GM19328 (cell line): ENCODE measurements around the gene GSTM4.

Experiments used
- ATAC-seq: cut with Tn5 transposase; IDR thresholded peaks from one replicate; pipeline ENCODE4 v1.9.1; 2021; ENCODE audit warnings: mild to moderate bottlenecking, moderate library complexity; ENCODE audit not compliant: unreplicated experiment

The GSTM4 gene

DNA sequence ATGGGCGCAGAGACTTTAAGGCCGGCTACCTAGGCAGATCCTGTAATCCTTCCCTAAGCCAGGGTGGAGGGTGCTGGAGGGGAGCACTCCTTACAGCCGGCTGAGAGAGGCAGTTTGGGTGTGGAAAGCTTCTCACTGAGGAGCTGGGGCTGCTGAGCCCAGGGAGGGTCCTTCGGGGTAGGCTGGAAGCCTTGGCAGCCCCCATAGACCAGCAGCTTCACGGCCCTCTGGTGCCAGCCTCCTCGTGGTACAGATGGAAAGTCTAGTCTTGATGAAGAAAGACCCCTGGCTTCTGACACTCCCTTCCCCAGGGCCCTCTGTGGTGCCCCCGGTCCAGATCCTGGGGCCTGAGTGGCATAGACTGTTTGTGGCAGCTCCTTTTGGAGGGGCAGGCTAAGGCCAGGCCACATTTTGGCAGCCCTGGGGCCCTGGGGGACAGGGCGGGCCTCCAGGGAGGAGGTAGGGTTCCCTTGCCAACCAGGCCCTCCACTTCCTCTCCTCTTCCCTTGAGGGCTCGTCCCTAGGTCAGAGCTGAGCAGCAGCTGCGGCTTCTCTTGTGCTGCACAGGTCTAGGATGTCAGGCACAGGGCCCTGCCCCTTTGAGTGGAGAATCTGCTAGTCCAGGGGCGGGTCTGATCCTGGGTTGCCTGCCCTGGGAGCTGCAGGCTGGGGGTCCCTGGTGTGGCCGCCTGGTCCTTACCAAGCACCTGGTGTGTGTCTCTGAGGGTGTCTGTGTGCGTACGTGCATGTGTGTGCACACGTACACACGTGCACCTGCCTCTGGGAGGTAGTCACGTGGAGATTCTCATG, 31.5 kb upstream of the GSTM4 start:
- ATAC-seq = no peak

DNA sequence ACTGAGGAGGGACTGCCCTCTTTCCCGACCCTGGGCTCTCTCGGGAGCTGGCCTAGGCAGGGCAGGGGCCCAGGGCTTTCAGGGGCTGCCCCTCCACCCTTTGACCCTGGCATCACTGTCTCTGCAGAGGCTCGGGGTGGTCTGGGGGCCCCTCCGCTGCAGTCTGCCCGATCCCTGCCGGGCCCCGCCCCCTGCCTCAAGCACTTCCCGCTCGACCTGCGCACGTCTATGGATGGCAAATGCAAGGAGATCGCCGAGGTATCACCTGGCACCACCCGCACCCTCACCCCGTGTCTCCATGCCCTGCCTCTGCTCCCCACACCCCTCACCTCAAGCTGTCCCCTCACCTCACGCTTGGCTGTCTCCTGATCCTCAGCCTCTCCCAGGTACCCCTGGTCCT, 30.7 kb upstream of the GSTM4 start:
- ATAC-seq = no peak

DNA sequence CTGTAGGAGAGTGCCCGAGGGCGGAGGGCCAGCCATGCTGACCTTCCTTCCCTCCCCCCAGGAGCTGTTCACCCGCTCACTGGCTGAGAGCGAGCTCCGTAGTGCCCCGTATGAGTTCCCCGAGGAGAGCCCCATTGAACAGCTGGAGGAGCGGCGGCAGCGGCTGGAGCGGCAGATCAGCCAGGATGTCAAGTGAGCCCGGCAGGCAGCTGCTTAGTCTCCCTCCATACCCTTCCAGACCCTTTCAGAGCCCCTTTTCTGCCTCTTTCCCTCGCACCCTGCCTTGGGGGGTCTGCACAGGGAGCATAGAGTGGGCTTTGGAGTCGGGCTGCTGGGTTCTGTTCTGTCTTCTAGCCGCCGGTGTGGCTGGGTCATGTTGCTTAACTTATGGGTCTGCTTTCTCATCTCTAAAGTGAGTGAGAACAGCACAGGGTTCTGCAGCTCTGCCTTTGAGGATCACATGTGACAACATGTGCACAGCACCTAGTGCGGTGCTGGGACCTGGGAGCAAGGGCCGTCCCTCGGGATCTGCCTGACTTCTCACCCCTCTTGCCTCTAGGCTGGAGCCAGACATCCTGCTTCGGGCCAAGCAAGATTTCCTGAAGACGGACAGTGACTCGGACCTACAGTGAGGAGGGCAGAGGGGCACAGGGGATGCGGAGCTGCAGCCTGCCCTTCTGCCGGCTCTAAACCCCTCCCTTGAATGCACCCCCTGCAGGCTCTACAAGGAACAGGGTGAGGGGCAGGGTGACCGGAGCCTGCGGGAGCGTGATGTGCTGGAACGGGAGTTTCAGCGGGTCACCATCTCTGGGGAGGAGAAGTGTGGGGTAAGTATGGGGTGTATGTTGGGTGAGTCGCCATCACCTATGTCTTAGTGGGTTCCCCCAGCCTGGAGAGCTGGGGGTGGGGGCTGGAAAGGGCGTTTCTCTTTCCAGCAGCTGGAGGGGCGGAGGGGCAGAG, 30.0 kb upstream of the GSTM4 start:
- ATAC-seq = no peak

DNA sequence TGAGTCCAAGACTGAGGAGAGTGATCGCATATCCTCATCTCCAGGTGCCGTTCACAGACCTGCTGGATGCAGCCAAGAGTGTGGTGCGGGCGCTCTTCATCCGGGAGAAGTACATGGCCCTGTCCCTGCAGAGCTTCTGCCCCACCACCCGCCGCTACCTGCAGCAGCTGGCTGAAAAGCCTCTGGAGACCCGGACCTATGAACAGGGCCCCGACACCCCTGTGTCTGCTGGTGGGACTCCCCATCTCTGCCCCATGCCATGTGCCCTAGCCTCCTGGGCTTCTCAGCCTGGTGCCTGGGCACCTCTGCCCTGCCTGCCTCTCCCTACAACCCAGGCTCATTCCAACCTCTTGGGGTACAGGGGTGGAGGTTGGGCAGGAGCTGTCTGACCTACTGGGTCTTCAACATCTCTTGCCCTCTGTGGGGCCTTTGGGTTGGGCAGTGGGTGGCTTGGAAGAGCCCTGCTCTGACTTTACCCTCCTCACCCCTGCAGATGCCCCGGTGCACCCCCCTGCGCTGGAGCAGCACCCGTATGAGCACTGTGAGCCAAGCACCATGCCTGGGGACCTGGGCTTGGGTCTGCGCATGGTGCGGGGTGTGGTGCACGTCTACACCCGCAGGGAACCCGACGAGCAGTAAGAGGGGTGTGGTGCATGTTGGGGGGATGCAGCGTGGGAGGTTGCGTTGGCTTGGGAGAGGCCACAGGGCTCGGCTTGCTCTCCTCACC, 29.1 kb upstream of the GSTM4 start:
- ATAC-seq = no peak

DNA sequence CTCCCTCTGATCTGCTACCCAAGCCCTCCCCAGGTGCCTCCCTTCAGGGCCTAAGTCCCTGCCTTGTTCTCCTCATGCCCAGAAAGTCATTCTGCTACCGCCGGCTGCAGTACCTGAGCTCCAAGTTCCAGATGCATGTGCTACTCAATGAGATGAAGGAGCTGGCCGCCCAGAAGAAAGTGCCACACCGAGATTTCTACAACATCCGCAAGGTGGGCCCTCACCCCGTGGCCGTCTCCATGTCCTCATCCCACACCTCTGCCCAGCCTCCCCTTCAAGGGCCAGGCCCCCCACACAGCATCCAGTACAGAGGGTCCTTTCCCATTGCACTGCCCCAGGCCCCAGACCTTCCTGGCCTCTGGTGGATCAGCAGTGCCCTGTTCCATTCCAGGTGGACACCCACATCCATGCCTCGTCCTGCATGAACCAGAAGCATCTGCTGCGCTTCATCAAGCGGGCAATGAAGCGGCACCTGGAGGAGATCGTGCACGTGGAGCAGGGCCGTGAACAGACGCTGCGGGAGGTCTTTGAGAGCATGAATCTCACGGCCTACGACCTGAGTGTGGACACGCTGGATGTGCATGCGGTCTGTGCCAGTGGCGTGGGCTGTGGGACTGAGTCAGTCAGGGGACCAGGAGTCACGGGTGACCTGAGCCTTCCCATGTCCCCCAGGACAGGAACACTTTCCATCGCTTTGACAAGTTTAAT, 28.1 kb upstream of the GSTM4 start:
- no peak for ATAC-seq

DNA sequence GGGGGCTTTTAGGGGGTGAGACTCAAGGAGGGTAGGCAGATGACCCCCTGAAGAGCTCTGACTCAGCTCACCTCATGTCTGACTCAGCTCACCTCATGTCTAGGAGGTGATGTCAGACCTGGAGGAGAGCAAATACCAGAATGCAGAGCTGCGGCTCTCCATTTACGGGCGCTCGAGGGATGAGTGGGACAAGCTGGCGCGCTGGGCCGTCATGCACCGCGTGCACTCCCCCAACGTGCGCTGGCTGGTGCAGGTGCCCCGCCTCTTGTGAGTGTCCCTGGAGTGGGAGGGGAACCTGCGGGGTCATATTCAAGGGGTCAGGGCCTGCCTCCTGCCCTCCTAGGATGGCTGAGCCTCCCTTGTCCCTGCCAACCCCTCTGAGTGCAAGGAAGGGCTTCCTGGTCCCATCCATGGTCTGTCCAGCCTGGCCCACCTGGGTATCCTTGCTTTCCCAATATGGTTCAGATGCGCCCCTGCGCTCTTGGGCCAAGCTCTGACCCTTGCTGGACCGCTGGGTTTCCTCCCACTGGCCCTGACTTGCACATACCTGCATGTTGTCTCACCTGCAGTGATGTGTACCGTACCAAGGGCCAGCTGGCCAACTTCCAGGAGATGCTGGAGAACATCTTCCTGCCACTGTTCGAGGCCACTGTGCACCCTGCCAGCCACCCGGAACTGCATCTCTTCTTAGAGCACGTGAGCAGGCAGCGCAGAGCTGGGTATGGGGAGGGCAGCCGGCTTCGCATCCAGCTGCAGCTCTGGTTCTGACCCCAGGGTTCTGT, 27.2 kb upstream of the GSTM4 start:
- ATAC-seq = no peak

DNA sequence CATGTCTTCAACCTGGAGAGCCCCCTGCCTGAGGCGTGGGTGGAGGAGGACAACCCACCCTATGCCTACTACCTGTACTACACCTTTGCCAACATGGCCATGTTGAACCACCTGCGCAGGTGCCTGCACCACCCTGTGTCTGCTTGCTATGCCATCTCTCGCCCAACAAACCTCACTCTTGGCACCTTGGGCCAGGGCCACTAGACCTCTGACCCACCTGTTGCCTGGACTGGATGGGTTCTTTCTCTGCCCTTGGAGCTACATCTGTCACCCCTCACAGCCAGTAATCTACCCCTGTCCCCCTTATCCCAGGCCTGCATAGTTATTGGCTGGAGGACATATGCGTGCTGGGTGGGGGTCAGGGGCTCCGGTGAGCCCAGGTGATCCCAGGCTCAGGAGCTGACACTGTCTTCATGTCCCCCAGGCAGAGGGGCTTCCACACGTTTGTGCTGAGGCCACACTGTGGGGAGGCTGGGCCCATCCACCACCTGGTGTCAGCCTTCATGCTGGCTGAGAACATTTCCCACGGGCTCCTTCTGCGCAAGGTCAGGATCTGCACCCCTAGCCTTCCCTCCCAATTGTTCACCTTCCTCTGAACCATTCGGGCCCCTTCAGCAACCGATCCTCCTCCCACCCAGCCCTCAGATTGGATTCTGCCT, 26.4 kb upstream of the GSTM4 start:
- ATAC-seq = no peak

DNA sequence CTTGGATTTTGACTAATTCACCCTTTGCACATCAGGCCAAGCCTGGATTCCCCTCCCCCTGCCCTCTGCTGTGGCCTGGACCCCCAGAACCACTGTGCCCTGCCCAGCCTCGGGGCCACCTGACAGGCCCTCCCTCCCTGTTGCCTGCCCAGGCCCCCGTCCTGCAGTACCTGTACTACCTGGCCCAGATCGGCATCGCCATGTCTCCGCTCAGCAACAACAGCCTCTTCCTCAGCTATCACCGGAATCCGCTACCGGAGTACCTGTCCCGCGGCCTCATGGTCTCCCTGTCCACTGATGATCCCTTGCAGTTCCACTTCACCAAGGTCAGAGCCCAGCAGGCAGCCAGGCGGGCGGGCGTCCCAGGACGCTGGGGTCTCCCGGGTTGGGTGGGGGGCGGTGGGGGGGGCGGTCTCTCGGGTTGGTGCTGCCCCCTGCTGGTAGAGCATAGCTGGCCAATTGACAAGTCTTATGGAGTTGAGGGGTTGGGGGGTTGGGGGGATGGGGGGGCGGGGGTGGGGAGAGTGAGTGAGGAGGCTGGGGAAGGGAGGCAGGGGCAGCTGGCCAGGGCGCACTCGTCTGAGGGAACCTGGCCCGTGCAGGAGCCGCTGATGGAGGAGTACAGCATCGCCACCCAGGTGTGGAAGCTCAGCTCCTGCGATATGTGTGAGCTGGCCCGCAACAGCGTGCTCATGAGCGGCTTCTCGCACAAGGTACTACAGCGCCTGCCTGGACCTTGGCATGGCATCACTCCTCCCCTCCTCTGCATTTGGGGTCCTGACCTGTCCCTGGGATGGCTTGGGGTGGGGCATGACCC, 25.6 kb upstream of the GSTM4 start:
- ATAC-seq = no peak

DNA sequence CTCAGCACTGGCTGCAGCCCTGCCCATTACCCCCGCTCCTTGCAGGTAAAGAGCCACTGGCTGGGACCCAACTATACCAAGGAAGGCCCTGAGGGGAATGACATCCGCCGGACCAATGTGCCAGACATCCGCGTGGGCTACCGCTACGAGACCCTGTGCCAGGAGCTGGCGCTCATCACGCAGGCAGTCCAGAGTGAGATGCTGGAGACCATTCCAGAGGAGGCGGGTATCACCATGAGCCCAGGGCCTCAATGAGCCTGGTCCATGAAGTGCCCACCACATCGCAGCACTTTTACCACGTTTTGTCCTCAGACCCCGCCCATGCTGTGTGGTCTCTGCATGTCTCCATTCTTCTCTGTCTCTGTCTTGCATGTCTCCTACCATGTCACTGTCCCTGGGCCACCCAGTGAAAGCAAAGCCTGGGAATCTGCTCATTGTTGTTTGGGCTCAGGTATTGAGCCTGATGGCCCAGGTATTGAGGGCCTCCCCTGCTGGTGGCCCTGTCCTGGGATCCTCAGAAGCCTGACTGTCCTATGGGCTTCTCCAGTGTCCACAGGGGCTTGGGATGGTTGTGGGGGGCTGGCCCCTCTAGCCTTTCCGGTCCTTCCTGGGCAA, 24.9 kb upstream of the GSTM4 start:
- no peak for ATAC-seq

DNA sequence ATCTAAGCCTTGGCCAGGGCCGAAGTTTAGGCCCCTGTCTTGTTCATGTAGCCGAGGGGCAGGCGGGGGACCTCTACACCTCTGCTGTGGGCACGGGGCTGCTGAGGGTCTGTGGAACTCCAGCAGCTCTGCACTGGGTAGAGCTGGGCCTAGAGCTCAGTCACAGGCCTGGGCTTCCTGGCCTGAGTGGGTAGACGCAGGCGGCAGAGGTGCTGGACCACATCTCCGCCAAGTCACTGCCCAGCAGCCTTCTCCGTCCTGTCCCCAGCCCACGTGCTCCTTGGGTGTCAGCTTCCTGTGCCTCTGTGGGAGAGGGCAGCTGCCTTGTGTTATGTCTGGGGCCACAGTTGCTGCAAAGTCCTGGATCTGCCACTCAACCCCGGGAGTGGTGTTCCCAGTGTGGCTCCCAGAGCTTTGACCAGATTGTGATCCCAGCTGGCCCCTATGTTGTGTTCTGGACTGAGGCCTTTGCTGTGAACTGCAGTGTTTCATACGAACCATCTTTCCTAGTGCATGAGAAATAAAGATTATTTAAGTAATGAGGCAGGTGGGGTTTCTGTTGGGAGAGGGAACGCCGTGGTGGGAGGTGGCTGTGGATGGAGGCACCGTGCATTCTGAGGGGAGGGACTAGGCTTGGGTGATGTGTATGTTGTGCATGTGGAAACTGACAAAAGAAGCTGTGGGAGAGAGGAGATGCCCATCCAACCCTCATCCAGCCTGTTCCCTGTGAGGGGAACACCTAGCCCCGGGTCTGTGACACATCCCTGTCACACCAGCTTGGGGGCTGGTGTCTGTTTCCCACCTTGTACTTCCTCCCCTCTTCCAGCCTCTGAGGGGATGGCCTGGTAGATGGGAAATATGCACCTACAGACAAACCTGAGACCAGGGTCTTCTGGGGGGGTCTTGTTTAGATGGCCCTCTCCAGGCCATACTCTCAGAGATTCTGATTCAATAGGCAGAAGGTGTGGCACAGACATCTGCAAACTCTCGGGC, 24.1 kb upstream of the GSTM4 start:
- ATAC-seq = no peak

DNA sequence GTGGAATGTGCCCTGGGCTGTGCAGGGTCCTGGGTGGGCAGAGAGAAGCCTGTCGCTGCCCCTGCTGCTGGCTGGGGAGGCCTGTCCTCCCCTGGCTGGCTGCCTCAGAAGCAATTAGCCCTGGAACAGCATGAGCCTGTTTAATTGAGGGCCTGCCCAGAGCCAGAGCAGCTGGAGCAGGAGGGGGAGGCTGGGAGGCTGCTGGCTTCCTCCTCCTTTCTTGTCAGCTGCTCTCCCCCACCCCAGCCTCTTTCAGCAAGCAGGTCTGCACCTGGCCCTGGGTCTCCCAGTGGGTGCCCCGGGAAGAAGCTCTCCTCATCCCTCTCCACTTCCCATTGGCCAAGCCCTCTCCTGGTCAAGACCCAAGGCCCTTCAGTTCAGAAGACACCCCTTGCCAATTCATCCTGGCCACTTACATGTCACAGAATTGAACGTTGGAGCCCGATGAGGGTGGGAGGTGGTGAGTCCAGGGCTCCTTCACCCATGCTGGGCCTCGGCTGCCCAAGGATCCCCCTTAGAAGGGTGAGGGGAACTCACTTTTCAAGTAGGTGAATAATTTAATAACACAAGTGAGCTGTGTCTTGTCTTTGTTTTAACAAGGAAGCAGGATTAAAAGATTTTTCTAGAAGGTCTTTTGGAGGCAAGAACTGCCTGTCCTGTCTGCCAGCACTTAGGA, 23.1 kb upstream of the GSTM4 start:
- no peak for ATAC-seq

DNA sequence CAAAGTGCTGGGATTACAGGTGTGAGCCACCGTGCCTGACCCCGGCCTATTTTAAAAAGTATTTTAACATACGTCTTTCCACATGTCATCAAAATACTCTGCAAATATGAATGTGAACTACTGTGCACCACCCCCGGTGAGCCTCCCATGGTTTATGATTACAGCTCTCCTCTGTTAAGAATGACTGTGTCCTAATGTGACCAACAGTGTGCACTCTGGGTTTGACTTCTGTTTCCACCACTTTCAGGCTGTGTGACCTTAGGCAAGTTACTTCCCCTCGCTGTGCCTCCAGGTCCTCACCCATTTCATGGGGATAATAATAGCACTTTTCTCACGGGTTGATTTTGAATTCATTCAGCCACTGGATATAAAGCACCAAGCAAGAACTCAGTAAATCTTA, 21.6 kb upstream of the GSTM4 start:
- ATAC-seq = no peak

DNA sequence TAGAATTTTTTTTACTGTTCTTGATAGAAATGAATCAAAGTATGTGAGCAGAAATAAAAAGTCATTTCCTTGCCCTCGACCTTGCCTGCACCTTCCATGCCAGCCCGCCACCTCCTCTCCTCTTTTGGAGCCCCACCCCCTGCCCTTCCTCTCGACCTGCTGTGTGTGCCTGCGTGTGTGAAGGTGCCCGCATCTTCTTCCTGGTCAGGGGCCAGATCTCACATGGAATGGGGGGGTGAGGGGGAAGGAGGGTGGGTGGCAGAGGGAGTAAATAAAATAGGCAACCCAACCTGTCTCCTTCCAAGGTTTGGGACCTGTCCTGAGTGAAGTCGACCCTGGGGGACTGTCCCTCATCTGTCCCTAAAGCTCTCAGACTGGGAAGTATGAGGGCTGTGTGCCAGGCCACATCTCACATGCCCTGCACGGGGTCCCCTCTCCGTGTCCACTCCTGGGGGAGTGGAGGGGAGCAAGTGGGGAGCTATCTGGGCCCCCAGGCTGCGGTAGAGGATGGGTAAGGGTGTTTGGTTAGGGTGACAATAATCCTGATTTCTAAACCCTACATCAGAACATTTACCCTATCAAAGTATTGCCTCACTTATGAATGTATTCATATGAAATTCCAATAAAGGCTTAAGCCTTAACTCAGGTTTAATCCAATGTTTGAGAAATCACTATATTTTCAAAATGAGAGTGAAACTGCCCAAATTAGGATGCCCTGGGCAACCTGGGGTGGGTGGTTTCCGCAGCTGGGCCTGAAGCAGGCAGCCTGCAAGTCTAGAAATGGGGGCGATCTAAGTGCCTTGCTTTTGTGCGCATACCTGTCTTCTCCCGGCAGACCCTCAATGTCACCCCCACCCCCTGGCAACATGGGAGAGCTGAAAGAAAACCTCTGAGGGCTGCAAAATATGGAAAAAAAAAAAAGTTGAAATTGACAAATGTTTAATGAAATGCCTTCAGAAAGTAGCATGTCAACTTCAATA, 20.8 kb upstream of the GSTM4 start:
- no peak for ATAC-seq

DNA sequence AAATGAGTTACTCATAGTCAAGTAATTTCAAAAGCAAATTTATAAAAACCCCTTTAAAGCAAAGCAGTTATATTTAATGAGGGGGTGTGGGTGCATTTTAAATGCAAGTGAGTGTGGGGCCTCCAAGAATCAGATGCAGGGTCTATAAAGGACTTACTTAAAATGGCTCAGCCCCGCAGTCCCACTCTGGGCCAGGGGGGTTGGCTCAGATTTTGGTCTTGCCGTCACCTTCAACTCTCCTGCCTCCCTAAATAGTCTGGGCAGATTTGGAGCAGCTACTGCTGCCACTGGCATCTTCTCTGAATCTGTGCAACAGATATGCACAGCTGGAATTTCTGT, 20.1 kb upstream of the GSTM4 start:
- ATAC-seq = no peak

DNA sequence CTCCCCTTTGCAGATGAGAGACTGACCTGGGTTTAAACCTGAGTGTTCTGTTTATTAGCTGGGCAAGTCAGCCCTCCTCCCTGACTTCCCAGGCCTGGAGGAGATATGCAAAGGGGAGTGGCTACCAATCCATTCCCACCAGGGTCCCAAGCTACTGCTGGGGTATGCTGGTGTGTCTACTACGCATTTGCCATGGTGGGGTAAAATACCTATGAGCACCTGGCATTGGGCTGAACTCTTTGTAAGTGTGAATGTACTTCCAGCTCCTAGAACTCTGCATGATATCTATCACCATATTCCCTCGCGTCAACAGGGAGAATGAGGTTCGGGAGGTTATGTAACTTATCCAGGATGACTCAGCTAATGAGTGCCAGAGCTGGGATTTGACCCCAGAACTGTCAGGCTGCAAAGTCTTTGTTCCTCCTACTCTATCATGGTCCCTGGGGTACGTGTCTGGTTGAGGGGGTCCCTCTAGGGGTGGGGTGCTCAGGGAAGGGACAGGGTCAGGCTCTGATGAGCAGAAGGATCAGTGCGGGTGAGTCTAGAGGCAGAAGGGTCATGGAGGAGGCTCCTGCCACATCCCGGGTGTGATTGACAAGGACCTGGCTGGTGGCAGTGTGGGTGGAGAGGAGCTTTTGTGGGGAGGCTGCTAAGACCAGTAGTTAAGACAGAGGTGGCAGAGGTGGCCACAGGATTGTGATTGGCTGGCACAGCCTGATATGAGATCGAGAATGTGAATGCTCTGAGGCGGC, 19.5 kb upstream of the GSTM4 start:
- ATAC-seq = no peak
